GM18526 (cell line): ENCODE results near the gene APC2.

Source experiments
- POLR2A ChIP-seq: IDR thresholded peaks from 3 replicates; pipeline ENCODE4 v1.6.1; 2011; ENCODE audit not compliant: insufficient read length; ENCODE audit errors: extremely low read depth

APC2 gene

DNA sequence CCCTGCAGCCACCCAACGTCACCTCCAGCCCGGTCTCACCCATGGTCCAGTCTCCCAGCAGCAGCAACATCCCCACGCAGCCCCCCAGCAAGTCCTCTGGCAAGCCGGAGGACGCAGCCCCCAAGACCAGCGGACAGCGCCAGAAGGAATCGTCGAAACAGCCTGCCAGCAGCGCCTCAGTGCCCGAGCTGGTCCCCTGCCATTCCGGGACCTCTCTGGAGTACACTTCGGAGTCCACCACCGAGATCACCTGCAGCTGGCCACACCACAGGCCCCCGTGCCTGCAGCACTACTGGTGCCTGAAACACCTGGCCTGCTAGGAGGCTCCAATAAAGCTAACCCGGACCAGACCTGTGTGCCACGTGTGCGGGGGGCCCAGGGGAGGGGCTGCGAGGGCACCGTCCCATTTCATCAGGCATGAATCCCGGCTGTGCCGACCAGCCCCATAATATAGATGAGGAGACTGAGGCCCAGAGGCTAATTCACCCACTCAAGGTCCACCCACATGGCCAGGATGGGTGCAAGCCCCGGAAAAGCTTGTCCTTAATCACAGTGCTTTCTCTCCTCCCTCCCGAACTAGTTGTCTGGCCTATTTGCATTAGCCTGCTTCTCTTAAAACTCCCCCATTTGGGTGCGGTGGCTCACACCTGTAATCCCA, 47.8 kb downstream of the APC2 start:
- TF ChIP-seq POLR2A = no peak

DNA sequence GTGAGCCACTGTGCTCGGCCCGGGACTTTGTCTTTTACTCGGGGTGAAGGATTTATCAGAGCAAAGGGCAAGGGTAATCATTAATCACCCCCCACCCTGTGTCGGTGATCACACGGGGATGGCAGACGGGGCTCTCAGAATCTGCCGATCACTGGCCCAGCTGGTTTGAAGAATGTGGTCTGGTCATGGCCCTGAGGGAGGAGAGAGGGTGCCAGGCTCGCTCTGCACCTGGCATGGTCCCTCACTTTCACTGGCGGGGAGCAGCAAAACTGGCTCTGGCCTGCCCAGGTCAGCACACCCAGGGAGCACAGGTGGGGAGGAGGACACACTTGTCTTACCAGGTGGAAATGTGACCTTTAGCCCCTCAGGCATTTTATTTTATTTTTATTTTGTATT, 51.3 kb downstream of the APC2 start:
- no peak for TF ChIP-seq POLR2A

DNA sequence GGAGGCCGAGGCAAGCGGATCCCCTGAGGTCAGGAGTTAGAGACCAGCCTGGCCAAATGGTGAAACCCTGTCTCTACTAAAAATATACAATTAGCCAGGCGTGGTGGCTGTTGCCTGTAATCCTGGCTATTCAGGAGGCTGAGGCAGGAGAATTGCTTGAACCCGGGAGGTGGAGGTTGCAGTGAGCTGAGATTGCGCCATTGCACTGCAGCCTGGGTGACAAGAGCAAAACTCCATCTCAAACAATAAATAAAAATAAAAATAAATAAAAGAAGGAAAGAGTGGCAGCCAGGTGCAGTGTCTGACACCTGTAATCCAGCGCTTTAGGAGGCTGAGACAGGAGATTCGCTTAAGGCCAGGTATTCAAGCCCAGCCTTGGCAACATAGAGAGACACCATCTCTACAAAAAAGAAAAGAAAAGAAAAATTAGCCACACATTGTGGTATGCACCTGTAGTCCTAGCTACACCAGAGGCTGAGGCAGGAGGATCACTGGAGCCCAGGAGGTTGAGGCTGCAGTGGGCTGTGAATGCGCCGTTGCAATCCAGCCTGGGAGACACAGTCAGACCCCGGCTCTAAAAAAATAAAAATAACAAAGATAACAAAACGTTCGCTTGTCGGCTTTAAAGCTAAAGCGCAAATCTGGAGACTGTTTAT, 52.6 kb downstream of the APC2 start:
- no peak for TF ChIP-seq POLR2A

DNA sequence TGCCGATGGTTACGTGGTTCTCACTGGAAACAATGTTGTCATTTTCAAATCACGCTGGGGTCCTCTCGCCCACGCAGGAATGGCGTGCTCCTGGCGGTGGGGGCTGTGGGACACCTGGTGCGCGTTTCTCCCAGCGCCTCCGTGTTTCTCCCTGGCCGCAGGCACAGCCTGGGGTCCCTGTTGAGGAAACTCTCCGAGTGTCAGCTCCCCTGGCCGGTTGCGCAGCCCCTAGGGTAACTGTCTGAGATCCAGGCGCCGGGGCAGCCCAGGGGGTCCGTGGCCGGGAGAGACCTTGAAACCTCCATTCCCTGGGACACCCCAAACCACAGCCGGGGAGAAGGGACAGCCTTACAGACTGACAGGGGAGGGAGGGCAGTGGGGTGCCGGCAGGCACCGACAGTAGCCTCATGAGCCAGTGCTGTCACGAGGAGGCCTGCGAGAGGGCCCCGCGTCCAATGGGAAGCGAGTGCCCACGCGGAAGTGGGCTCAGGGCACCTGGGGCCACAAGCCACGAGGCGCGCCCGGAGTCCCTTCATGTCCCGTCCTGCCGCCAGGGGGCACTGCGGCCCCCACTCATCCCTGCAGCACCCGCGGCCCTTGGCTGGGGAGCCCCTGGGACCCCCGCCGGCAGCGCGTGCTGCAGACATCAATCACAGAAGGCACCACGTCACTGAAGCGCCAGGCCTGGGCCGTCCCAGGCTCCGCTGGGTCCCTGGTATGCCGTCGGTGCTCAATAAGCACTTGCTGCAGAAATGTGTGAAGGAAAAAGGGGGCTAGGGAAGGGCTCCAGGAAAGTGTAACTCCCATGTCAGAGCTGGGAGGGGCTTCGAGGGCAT, 53.4 kb downstream of the APC2 start:
- no peak for TF ChIP-seq POLR2A

DNA sequence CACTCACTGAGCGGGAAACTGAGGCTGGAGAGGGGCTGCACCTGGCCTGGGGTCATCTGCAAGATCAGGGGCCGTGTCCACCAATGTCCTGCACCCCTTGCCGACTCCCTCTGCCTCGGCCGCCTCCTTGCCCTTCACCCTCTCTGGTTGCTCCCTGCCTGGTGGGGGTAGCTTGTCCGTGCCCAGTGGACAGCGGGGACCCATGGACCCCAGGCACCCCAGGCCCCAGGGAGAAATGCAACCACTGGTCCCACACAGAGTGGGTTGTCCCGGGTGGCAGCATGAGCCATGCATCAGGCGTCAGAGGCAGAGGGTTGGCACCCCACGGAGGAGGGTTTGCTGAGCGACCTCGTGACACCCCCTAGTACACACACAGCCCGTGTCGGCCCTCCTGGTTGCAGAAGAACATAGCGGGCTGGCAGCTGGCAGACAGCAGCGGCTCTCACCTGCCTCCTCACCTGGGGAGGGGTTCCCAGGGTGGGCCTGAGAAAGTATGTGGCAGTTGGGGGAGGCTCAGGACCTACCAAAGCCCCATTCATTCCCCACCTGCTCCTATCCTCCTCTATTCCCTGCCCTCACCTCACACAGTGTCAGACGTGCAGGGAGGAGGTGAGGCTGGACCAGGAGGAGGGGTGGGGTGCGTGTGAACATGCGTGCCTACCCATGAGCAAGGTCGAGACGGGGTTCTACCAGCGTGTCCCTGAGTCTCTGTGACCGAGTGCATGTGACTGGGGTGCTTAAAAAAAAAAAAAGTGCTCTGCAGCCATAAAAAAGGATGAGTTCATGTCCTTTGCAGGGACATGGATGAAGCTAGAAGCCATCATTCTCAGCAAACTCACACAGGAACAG, 54.2 kb downstream of the APC2 start:
- no peak for TF ChIP-seq POLR2A

DNA sequence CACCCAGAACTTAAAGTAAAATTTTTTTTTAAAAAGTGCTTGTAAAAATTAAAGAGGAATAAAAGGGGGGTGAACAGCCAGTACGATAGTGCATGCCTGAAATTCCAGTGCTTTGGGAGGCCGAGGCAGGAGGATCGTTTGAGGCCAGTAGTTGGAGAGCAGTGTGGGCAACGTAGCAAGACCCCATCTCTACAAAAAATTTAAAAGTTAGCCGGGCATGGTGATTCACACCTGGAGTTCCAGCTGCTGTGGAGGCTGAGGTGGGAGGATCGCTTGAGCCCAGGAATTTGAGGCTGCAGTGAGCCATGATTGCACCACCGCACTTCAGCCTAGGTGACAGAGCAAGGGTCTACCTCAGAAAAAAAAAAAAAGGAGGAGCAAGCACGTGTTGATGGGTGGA, 55.1 kb downstream of the APC2 start:
- TF ChIP-seq POLR2A = no peak

DNA sequence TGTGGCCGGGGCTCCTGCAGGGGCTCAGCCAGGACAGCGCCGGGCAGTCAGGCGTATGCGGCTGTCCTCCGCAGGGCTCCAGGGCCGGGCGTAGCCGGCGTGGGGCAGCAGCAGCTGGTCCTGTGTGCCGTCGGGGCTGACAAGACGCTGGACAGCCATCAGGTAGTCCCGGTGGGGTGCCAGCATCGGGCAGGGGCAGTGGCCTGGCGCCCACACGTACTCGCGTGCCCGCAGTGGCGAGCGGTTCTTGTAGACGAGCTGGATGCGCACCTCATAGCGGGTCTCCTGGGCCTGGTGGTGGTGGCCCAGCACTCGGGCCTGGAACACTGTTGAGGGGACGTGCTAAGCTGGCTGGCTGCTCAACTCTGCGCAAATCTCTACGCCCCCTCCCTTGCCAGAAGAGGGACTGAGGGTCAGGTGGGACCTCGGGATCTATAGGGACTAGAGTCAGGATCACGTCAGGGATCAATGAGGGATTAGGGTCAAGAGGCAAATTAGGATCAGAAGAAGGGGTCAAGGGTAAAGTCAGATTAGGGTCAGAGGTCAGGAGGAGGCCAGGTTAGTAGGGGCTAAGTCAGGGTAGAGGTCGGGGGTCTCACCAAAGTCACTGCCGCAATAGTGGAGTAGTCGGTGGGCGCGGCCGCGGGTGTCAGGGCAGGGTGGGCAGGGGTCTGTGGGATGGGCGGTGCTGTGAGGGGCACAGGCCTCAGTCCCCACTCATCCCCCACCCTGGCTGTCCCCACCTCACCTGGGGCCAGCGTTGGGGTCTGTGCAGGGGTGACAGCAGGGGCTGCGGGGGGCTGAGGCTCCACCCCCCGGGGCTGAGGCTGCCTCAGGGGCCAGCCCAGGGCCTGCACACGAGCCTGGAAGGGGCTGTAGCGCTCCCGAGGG, 56.3 kb downstream of the APC2 start:
- TF ChIP-seq POLR2A = no peak

DNA sequence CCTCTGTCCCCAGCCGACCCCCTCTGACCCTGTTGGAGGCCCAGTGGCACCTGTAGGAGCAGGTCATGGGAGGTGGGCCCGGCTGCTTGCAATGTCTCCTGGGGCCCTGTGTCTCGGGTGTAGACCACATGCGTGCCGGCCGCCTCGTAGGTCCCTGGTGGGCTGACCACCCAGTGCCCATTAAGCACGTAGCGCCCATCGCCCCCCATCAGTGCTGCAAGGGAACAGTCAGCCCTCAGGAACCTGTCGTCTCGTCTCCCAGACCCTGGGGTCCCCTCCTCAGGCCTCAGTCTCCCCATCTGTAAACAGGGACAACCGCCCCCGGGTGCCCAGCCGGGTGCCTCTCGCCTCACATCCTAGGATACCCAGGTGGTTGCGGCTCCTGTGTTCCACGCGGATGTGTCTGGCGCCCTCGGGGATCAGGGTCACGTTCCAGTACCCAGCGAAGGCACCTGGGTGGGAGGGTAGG, 57.3 kb downstream of the APC2 start:
- no peak for TF ChIP-seq POLR2A

DNA sequence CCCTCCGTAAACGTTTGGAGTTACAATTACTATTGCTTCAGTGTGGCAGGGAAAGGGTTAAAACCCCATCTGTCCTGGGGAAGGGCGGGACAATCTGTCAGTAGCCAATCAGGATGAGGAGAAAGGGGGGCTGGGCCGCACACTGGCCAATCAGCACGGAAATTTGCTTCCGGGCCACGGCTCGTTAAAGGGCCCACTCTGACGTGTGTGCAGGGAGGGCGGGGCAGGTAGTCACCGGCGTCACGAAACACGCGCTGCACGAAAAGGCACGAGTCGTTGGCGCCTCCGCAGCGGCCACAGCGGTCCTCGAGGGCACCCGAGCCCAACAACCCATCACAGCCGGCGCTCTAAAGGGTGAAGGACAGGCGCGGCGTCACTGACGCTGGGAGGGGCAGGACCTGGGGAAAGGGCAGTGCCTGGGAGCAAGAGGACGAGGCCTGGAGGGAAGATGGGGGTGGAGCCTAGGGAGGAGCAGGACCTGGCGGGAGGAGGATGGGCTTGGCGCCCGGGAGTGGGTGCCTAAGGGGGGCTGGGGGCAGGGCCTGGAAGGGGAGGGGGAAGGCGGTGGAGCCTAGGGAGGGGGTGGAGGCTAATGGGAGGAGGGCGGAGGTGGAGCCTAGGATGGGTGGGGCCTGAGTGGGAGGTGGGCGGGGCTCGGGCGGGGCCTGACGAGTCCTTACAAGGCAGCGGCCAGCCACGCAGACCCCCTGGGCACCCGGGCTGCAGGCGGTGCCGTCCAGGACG, 58.0 kb downstream of the APC2 start:
- TF ChIP-seq POLR2A = no peak

DNA sequence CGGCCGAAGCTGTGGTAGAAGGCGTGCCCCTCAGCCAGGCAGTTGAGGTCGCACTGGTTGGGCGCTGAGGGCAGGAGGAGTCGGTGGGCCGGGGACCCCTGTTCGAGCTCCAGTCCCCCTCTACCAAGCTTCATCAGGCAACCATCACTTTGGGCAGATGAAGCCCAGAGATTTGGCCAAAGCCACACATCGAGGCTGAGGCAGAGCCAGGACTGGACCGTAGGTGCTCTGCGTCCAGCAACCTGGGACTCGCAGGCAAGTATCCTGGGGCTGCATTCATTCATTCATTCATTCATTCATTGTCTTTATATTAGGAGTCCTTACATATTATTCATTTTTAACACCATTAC, 58.6 kb downstream of the APC2 start:
- no peak for TF ChIP-seq POLR2A

DNA sequence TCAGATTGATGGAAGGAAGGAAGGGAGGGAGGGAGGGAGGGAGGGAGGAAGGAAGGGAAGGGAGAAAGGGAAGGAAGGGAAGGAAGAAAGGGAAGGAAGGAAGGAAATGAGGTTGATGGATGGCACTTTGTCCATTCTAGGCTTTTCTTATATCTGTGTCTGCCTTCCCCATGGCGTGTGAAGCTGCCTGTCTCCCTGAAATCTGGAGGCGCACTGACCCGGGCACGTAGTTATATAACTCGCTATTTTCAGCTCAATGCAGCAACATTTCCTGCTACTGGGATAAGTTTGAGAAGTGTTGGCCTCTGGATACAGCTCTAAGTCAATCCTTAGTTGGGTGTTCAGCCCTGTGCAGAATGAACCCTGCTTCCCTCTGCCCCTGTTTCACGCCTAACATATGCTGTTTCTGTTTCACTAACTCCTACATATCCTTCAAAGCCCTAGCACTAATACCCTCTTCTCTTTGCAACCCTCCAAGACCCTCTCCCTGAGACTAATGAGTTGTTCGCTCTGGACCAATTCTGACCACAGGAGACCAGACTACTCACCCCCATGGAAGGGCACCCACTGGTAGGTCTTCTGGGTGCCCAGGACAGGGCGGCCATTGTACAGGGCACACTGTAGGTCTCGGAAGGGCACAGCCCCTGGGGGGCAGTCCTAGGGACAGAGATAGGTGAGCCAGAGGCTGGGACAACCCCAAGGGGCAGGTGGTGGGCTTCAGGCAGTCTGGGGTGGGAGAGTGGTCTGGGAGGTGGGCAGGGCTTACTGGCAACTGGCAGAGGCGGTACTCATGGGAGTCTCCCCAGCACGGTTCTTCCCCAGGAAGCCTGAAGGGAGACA, 59.9 kb downstream of the APC2 start:
- no peak for TF ChIP-seq POLR2A

DNA sequence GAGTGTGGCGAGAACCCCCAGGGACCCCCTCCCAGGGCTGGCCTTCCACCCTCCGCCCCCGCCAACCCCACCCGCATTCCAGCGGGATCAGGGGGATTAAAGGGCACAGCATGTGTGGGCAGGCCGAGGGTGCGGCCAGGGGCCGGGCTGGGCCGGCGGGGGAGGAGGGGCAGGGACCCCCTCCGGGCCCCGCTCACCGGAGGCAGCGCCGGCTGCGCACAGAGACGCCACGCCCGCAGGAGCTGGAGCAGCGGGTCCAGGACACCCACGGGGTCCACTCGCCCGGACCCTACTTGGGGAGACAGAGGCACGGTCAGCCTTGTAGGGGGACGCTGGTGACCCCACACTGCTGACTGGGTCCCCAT, 60.5 kb downstream of the APC2 start:
- TF ChIP-seq POLR2A = no peak

DNA sequence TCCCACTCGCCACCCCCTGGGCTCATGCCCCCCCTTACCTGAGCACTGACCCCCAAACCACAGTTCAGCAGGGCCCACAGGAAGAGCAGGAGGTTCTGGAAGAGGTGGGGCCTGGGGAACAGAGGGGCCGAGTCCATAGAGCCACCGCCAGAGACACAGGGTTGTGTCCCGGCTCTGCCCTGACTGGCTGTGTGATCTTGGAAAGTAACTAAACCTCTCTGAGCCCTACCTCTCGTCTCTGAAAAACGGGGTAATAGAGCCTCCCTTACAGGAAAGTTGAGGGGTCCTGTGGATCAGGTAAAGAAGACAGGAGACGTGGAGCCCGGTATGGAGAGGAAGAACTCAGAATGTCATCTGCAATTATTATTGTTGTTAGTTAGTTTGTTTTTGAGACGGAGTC, 60.9 kb downstream of the APC2 start:
- TF ChIP-seq POLR2A = no peak
